Testis (tissue), 3 donors: ENCODE results near the gene CACNA1D. TPM values are rescaled to one million over a fixed set of nuclear protein-coding genes. Genes with fewer than 3 reads are reported as not detected.

Source experiments
- DNase-seq: peaks from one replicate; pipeline ENCODE4 v3.0.0-alpha.2; 2019
- H3K27ac ChIP-seq, 2 donors: fragments of 200-600 bp; sonication (generic); one replicate each; pipeline ENCODE4 v1.5.1; 2019
- H3K27me3 ChIP-seq: fragments of 200-600 bp; sonication (generic); one replicate; pipeline ENCODE4 v1.5.1; 2019
- H3K36me3 ChIP-seq: fragments of 200-600 bp; sonication (generic); one replicate; pipeline ENCODE4 v1.5.1; 2017; ENCODE audit warnings: low read depth; ENCODE audit errors: missing control alignments
- H3K4me1 ChIP-seq: fragments of 200-600 bp; sonication (generic); one replicate; pipeline ENCODE4 v1.5.1; 2019
- H3K4me3 ChIP-seq, 2 donors: fragments of 200-600 bp; sonication (generic); one replicate each; pipeline ENCODE4 v1.5.1; 2017 to 2019
- H3K9me3 ChIP-seq: fragments of 200-600 bp; sonication (generic); one replicate; pipeline ENCODE4 v1.5.1; 2017
- CTCF ChIP-seq, 3 experiments: fragments of 450-650 bp in 2 of 3; fragments of 200-600 bp in 1 of 3; sonication (generic) in 1 of 3; IDR thresholded peaks; one replicate each; pipeline ENCODE4 v1.5.1; 2016 to 2019; ENCODE audit warnings: antibody characterized with exemption in 3 of 3, mild to moderate bottlenecking in 2 of 3, moderate library complexity in 1 of 3
- POLR2A ChIP-seq: fragments of 450-650 bp; IDR thresholded peaks from one replicate; pipeline ENCODE4 v1.6.1; 2017; ENCODE audit warnings: antibody characterized with exemption, mild to moderate bottlenecking, moderate library complexity
- WGBS, 2 donors: methylation state at CpG; one replicate each; pipeline ENCODE4 v1.1.5; 2018; 5-methylcytosine and 5-hydroxymethylcytosine counted together
- intact Hi-C: fragments of 100-400 bp; cut with DNase I; formaldehyde crosslinking; loops from one replicate; pipeline ENCODE4 v1.15.1; 2023; ENCODE audit warnings: low total_unique reads
- polyA plus RNA-seq: library from polyadenylated mRNA; stranded (reverse); fragments of 350-450 nt; fragmentation: Illumina TruSeq; extraction: RNeasy Lipid Tissue Mini Kit (QIAGEN cat#74804); gene quantifications from one replicate; pipeline ENCODE4 v1.2.3, GENCODE V29; 2014; ENCODE audit warnings: low read depth, low replicate concordance; ENCODE audit not compliant: insufficient read depth
- total RNA-seq, 2 donors: library from RNA; depleted of rRNA; stranded (reverse); fragments of >200 nt; gene quantifications; one replicate each; pipeline ENCODE4 v1.2.3, GENCODE V29; 2016

The CACNA1D gene
- total and polyA plus RNA-seq, 3 donors from 2014 or later = 8.0 to 39.0 (median 37.6) TPM

DNA sequence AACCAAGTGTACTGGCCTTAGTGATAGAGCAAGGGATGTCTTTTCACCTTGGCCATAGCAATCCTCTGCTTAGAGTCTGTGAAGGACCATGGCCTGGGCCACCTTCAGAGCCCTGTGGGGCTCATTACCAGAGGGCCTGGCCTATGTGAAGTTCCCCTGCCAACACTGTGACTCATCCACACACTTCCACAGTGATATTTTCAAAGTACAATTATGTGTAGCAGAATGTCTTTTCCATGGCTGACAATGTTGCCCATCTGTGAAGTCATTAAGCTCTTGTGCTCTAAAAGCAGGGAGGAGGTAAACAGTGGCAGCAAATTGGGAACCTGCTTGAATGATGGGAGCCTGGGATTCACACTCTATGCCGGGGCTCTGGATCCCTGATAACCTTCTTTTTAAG lies 12.2 kb upstream of the CACNA1D start:
- no peaks in the 10 kb centered on the region for H3K36me3 ChIP-seq
- no peak overlapping the region for H3K4me3 ChIP-seq
- no peak for TF ChIP-seq CTCF (IDR thresholded peaks at IDR 0.05)
- TF ChIP-seq POLR2A = no peak
- H3K27me3 ChIP-seq = no peaks in the 10 kb centered on the region
- no peak overlapping the region for H3K27ac ChIP-seq
- intact Hi-C loops = no loop called here
- whole genome bisulfite sequencing, 2 donors = 80 to 87% methylated on average over 1 of the region's 1 CpG
- no peaks in the 10 kb centered on the region for H3K9me3 ChIP-seq
- DNase-seq = no peak
- H3K4me1 ChIP-seq = no peaks in the 10 kb centered on the region

DNA sequence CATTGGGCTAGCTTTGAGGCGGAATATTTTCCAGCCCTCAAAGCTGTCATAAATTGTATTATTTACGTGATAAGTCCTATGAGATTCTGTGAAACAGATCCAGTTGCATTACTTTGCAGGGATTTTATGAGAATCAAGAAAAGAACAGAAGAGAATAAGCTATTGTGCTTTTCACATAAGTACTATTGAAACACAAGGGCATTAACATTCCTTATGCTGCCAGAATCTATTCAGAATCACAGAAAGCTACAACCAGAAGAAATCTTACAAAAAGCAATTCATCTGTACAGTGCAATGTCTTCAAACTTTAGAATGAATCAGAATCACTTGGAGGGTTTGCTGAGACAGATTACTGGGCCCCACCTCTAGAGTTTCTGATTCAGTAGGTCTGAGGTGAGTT lies 10.6 kb upstream of the CACNA1D start:
- Histone ChIP-seq H3K36me3 (no peaks in the 10 kb centered on the region), H3K27me3 (no peaks in the 10 kb centered on the region), H3K4me3 (no peak overlapping the region), H3K9me3 (no peaks in the 10 kb centered on the region), H3K27ac (no peak overlapping the region), H3K4me1 (no peaks in the 10 kb centered on the region)
- intact Hi-C loops = no loop called here
- no peak for DNase-seq
- WGBS, 2 donors = 76 to 85% methylated on average over 2 of the region's 2 CpGs
- TF ChIP-seq POLR2A (no peak), CTCF (IDR thresholded peaks at IDR 0.05) (no peak)

GRCh38 chr3:53484984-53485383 lies 9.4 kb upstream of the CACNA1D start:
- no peaks in the 10 kb centered on the region for H3K4me1 ChIP-seq
- no peaks in the 10 kb centered on the region for H3K36me3 ChIP-seq
- H3K4me3 ChIP-seq = no peak overlapping the region
- H3K27ac ChIP-seq = no peak overlapping the region
- TF ChIP-seq POLR2A (no peak), CTCF (IDR thresholded peaks at IDR 0.05) (no peak)
- no peaks in the 10 kb centered on the region for H3K9me3 ChIP-seq
- WGBS, 2 donors = 48 to 65% methylated on average over 1 of the region's 1 CpG
- DNase-seq = no peak
- intact Hi-C loops = no loop called here
- H3K27me3 ChIP-seq = no peaks in the 10 kb centered on the region

- intact Hi-C loops = no loop called here
- WGBS, 2 donors = 68 to 84% methylated on average over 3 of the region's 3 CpGs
- no peak for DNase-seq
Measured at GRCh38 chr3:53485675-53486403, 8.6 kb upstream of the CACNA1D start.

More at GRCh38 chr3:53485675-53486403, 8.6 kb upstream of the CACNA1D start:
- Histone ChIP-seq H3K4me3 (no peak overlapping the region), H3K27me3 (no peaks in the 10 kb centered on the region), H3K4me1 (no peaks in the 10 kb centered on the region), H3K36me3 (no peaks in the 10 kb centered on the region), H3K9me3 (no peaks in the 10 kb centered on the region), H3K27ac (no peak overlapping the region)
- TF ChIP-seq POLR2A (no peak), CTCF (IDR thresholded peaks at IDR 0.05) (no peak)
